GM21737 (cell line): ENCODE results near the gene RNF182.
"Not testable (repeated sequence)": the region's sequence is repeated elsewhere in the genome, so short reads cannot be mapped to it uniquely, and the experiment has no call there.

Experiments used
- ATAC-seq: cut with Tn5 transposase; IDR thresholded peaks from one replicate; pipeline ENCODE4 v1.9.1; 2021; ENCODE audit warnings: mild to moderate bottlenecking, moderate library complexity; ENCODE audit not compliant: unreplicated experiment

RNF182 gene, protein sequence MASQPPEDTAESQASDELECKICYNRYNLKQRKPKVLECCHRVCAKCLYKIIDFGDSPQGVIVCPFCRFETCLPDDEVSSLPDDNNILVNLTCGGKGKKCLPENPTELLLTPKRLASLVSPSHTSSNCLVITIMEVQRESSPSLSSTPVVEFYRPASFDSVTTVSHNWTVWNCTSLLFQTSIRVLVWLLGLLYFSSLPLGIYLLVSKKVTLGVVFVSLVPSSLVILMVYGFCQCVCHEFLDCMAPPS

DNA sequence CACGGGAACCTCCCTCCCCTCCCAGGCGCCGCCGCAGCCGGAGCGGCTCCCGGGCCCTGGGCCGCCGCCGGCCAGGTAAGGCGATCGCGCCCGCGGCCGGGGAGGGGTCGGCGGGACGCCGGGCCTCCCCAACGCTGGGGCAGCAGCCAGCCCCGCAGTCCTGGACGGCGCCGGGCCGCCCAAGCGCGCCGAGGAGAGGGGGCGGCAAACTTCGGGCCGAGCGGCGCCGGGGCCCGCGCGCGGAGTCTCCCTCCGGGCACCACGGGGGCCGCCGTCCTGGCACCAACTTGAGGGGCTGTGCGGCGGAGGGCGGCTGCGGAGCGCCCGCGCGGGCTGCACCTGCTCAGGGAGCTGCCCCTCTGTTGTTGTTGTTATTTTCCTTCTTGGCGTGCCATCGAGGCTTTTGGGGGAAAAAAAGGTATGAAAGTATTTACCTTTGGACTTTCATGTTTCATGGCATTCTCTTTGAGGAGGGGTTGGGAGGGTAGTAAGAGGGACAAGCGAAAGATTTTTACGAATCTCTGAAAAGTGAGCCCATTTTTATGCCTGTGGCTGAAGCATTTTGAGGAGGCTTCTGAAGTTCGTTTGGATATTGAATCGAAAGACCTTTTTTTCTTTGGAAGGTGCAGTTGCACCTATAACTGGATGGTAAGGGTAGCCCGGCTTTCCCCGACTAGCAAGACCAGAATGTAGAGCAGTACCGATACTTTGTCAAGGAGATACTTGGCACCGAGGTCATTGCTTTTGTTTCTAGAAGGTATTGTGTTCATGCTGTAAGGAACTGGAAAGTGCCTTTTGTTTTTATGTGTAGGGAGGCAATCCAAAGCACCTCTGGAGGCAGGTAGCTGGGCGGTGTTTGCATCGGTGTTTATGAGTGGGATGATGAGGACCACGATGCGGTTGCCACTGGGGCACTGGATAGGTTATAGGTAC is at the start of gene RNF182:
Gene RNF182, plus strand, starts transcription at position 4 of the 933 bp plus-strand sequence. CDS start 52,168 bp downstream, outside the sequence.
- ATAC-seq: no peak

DNA sequence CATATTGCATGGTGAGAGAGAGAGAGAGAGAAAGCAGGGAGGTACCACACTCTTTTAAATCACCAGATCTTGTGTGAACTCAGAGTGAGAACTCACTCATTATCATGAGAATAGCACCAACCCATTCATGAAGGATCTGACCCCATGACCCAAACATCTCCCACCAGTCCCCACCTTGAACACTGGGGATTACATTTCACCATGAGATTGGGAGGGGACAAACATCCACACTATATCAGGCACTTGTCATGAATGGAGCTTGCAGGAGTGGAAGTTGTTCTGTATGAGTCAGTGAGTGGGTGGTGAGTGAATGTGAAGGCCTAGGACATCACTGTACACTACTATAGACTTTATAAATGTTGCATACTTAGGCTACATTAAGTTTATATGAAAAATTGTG is 47.7 kb upstream of the RNF182 start:
- no peak for ATAC-seq

DNA sequence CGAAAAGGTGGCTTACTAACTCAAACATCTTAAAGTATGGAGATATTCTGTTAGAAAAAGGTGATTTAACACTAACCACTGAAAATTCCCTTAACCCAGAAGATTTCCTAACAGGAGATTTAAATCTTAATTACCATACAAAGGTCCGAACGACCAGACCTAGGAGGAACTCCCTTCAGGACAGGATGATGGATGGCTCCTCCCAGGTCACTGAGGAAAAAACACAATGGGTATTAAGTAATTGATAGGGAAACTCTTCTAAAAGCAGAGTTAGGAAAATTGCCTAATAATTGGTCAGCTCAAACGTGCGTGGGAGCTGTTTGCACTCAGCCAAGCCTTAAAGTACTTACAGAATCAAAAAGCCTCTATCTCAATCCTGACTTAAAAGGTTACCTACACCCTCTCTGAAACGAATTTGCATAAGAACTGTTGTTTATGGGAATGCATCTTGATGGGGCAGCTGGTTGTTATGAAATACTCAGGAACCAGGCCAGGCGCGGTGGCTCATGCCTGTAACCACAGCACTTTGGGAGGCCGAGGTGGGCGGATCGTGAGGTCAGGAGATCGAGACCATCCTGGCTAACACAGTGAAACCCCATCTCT is 44.6 kb upstream of the RNF182 start:
- ATAC-seq: not testable (repeated sequence)

DNA sequence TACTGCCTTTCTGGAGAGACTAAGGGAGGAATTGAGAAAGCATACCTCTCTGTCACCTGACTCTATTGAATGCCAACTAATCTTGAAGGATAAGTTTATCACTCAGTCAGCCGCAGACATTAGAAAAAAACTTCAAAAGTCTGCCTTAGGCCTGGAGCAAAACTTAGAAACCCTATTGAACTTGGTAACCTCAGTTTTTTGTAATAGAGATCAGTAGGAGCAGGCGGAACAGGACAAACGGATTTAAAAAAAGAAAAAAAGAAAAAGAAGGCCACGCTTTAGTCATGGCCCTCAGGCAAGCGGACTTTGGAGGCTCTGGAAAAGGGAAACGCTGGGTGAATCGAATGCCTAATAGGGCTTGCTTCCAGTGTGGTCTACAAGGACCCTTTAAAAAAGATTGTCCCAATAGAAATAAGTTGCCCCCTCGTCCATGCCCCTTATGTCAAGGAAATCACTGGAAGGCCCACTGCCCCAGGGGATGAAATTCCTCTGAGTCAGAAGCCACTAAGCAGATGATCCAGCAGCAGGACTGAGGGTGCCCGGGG is 43.1 kb upstream of the RNF182 start:
- ATAC-seq: no peak

DNA sequence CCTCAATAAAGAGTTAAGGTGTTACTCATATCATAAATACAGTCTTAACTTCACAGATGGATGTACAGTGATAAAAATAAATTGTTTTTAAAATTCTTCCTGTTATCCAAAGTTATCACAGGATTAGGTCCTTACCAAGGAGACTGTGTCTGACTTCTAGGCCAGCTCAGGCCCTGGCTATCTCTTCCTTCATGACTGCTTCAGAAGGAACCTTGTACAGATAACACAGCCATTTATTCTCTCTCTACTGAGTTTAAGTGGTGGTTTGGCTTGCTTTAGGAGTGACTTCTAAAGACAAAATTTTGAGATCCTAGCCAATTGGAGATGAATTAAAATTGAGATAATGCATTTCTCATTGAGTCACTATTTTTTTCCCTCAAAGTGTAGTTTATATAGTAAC is 40.8 kb upstream of the RNF182 start:
- no peak for ATAC-seq

DNA sequence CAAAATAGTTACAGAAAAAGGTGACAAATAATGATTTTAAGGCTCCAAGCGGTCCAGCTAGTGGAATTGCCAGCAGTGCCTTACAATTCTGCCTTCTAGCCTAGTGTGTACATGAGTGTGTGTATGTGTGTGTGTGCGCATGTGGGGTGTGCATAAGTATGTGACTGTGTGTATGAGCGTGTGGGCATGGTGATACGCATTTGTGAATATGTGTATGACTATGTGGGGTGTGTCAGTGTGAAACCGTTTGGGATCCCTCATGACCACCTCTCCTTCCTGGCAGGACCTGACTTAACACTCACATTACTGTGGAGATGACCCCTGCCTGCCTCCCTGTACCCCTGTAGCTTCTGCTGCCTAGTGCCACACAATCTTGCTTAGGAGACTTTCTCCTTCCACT is 40.4 kb upstream of the RNF182 start:
- ATAC-seq: no peak

DNA sequence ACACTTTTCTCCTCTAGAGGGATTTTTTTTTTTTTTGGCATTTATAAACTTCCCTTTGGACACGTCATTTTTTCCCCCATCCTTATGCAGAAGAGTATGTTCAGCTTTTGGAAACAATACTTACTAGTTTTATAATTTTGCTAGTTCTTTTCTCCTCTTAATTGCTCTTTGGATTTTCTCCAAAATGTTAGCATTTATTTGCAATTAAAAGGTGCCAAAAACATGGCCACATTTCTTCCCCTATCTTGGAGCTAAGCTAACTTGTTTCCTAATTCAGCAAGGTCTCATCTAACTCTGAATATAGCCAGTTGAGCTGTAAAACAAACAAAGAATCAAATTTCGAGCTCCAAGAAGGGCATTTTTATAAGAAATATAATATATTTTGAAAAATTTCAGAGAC is 39.2 kb upstream of the RNF182 start:
- no peak for ATAC-seq

DNA sequence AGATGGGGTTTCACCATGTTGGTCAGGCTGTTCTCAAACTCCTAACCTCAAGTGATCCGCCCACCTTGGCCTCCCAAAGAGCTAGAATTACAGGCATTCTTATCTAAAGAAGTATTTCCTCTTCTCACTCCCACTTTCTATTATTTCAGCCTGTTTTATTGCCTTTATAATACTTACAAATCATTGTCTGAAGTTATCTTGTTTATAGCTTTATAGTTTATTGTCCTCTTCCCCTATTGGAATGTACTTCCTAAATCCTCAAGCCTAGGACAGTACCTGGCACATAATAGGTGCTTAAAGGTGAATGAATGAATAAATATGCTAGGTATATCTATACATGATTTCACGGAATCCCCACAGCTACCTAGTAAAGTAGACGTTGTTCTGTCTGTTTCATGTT is 37.8 kb upstream of the RNF182 start:
- no peak for ATAC-seq

DNA sequence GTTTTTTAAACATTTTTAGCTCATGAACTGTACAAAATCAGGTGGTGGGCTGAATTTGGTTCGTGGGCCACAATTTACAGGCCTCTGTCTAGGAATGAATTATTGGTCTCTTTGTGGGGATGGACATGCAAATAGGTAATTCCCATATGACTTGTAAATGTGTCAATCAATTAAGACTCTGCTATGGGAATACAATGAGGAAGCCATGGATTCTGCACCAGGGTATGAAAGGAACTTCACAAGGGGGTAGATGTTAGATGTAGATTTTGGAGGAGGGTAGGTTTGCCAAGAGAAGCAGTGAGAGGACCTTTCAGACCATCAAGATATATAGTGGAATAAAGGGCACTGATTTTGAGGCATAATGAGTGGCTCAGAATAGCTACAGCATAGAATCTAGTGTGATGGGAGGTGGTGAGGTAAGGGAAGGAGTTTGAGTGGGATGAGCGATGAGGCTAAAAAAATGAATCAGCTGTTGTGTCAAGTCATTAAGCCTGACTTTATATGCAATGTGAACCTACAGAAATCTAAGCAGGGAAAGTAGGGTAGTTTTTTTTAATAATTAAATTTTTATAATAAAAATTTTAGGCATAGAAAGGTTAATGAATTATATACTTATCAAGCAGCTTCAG is 32.6 kb upstream of the RNF182 start:
- no peak for ATAC-seq

DNA sequence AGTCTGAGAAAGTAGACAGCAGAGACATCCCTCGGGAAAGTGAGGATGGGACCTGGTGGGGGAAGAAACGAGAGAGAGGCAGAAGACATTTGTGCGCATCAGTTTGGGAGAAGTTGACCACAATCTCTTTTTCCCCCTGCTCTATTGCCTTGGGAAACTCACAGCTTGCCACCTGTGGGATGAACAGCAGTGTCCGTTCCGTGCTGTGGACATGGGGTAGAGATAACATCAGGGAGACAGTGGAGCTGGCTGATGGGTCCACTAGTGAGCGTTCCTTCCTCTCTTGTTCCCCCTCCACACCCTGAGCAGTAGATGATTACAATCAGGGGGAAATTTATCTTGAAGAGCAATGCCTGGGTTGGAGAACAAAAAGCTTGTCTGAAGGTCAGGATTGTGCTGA is 21.8 kb upstream of the RNF182 start:
- no peak for ATAC-seq

DNA sequence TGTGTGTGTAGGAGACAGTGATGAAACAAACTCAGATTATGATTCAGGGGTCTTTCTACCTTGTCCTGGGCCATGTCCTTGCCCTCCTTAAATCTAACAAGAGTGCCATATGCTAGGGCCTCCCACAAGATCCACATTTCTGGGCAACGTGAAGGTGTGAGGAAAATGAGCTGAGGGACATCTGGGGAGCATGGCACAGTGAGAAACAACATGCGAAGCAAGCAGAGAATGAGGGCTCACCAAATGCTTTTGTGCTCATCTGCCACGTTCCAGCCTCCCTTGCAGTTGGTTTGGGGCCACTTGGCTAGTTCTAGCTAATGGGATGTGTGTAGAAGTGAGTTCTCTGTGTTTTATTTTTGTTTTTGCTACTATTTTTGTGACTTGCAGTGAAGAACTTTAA is 21.4 kb upstream of the RNF182 start:
- ATAC-seq: no peak

DNA sequence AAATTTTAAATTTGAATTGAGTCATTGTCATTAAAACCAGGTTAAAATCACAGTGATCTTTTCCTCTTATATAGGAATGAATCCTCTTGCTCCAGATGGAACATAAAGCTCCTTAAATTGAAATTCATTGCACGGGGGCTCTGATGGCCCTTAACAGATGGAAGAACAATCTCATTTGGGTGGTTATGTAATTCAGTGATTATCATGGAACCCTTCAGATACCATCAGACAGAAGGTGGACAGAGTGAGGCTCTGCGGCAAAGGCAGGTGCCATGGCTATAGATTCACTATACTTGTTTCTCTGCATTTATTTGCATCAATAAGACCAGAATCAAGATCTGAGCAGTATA is 17.8 kb upstream of the RNF182 start:
- ATAC-seq: no peak

DNA sequence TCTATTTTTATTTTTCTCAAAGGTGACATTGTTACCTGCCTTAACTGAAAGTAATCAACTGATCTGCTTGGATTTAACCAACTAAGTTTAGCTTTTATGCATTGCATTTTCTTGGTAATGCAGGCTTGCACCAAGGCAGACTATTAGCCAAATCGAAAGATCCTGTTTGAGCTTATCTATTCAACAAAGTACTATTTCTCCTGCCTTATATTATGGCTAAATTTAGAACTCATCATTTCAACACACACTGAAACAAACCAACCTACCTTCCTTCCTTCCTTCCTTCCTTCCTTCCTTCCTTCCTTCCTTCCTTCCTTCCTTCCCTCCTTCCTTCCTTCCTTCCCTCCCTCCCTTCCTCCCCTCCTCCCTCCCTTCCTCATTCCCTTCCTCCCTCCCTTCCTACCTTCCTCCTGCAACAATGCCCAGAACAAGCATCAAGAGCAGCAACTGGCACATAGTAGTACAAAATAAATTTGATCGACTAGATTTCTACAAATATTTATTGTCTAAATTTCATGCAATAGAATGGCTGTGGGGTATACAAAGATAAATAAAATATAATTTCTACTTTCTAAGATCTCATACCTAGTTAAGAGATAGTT is 17.0 kb upstream of the RNF182 start:
- no peak for ATAC-seq

DNA sequence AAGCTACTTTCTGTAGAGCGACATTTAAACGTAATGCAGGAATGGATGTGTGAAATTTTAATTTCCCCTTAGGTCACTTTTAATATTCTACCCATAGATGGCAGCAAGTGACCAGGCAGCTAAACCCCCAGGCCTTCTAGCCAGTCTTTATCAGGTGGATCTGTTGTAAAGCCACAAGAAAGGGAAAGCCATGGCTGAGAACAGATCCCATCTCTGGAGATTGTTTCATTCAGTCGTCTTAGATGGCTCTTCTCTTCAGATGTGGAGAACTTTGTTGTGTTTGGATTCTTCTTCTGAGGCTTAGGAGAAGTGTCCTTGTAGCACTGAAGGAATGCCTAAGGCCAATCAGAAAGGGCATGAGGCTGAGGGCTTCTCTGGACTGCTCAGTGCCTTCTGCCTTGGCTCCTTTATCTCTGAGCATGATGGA is 15.8 kb upstream of the RNF182 start:
- no peak for ATAC-seq

DNA sequence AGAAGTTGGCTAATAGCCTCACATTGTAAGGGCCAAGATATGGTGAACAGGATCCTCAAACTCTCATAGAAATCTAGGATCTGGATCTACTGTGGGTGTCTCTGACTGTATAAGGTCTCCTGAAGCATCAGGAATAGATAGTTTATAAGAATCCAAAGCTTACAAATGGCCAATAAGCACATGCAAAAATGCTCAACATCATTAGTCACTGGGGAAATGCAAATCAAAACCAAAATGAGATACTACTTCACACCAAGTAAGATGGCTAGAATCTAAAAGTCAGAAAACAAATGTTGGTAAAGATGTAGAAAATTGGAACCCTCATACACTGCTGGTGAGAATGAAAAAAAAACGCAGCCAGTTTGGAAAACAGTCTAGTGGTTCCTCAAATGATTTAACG is 14.3 kb upstream of the RNF182 start:
- no peak for ATAC-seq

DNA sequence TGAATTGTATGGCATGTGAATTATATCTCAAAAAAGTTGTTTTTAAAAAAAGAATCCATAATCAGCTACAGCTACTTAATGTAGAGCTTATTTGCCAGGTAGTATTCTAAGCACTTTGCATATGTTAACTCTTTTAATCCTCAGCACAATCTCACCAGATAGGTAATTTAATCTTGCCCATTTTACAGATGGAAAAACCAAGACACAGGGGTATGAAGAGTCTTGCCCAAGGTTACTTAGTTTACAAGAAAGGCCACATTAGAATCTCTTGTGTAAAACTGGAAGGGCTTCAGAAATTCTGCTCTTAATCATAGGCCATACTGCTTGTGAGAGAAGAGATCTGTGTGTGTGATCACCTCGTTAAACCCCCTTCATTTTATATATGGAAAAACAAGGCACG is 13.4 kb upstream of the RNF182 start:
- ATAC-seq: no peak

DNA sequence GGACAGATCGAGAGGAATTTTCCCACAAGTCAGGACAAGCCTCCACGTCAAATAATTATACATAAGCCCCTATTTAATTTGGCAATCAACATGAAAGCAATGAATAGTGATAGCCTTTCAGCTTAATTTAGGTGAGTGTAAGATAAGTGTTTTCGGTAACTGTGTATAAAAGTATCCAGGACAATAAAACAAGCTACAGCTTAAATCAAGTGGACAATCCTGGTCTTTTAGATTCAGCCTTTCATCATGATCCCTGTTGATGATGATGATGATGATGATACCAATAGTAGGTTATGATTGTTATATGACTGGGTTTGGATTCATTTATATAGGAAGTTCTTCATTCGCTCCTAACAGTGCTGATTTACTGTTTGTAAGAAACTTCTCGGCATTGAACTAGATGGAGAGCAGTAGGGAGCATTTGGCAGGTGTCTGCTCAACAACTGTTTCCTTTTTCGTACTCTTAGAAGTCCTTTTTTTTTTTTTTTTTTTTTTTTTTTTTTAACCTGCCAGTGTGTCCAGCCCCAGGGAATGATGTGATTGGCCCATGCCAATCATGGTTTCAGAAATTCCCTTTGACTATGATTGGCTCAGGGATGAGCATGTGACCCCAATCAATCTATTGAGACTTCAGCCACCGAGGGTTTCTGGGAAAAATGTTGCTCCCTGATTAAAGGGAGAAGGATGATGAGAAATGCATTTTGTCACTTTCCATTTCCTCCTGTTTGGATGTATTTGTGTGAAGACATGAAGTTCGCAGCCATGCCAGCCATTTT is 11.3 kb upstream of the RNF182 start:
- no peak for ATAC-seq

DNA sequence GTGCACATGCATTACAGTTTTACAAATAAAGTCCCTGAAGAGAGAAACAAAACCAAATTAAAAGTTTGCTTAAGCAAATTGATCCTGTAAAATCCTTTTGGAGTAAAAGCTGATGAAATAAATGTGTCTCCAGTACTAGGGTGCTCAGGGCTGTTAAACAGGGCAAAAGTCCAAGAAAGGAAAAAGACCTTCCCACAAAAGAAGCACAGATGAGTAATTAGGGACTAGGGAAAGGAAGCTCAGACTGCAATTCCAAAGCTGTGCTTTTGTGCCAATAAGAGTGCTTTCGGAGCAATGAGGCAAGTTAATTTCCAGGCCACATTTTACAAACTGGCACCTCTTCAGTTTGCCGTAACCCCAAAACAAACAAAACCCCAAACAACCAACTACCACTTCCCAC is 10.4 kb upstream of the RNF182 start:
- no peak for ATAC-seq

DNA sequence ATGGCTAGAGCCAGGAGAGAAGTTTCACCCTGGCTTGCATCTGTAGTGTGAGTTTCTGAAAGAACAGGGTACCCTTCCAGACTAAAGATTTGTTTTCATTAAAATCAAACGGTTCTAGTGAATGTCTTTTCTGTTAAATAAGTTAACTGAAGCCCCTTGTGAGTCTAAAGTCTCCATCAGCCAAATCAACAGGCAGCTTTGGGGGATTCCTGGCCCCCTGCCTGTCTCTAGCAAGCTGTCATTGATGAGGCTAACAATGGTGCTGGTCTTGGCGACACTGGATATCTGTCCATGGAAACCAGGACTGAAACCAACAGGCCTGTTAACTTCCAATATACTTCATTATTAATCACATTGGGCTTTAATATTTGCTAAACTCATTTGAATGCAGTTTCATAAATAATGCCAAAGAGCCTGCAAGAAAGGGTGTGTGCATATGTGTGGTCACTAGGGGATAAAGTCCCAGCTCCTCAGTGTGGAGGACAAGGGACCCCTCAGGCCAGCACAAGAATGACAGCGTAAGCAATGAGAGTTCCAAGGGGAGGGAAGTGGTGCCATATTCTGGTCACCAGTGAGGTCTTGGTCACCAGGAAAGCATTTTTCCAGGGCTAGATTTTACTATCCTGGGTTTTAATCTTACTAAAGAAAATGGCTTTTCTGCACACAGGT is 9.1 kb upstream of the RNF182 start:
- ATAC-seq: no peak
